ENCODE data around the gene ATP6V0B.

- no peak for TF ChIP-seq CTCF (IDR thresholded peaks at IDR 0.05)
- no peak for TF ChIP-seq EZH2 (IDR thresholded peaks at IDR 0.05; ENCODE audit: borderline replicate concordance, insufficient read depth, low read depth, low read length, poor library complexity, severe bottlenecking)
Measured at GRCh38 chr1:43954036-43954435, 20.7 kb upstream of the ATP6V0B start.

All from B cell (primary cell).